ENCODE data around the gene LY6G6C. TPM values are rescaled to one million over a fixed set of nuclear protein-coding genes. Genes with fewer than 3 reads are reported as not detected.

The LY6G6C gene
- total and polyA plus RNA-seq, 10 of the 15 experiments (the other 5 are each of a cell fraction or from before 2014, with no cell fraction given), result not detected

DNA sequence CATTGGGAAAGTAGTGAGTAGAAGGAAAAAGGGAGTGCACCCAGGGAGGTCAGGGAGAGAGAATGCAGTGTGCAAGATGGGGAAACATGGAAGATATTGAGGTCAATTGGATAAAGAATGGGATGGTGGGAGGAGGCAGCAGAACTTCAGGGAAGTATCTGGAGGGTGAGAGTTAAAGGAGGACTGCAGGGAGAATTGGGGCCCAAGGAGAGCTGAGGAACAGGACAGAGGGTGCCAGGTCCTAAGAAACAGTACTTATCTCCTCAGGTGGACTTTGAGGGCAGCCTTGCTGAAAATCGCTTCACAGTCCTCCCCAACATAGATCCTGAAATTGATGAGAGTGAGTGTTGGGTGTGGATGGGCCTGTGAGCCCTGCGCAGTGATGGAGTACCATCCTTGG lies 36.7 kb upstream of the LY6G6C start:
- no peak overlapping the region for H3K4me2 ChIP-seq (ENCODE audit: control insufficient read depth, insufficient read depth)
- ATAC-seq, result no peak

More for the DNA sequence above, 36.7 kb upstream of the LY6G6C start:
- Histone ChIP-seq H3K36me3 (ENCODE audit: control insufficient read depth in 2 of 2, insufficient read depth in 2 of 2, low read length in 1 of 2) (no peaks in the 10 kb centered on the region; a peak in 2 of 4 replicates), H4K20me1 (ENCODE audit: control insufficient read depth, insufficient read depth) (no peaks in the 10 kb centered on the region), H3K9ac (ENCODE audit: control insufficient read depth, insufficient read depth, low read length) (no peak overlapping the region), H3K4me1 (ENCODE audit: control insufficient read depth, insufficient read depth, low read length) (no peaks in the 10 kb centered on the region), H3K27ac (ENCODE audit: control insufficient read depth, insufficient read depth) (no peak overlapping the region), H3K79me2 (ENCODE audit: control insufficient read depth, insufficient read depth, low read length) (no peaks in the 10 kb centered on the region), H3K4me3 (no peak overlapping the region), H3K9me3 (replicated peaks; ENCODE audit: control insufficient read depth, insufficient read depth, low read length) (no peaks in the 10 kb centered on the region), H3K27me3 (replicated peaks in 1 of 2; ENCODE audit: control insufficient read depth in 2 of 2, insufficient read depth in 2 of 2, low read length in 1 of 2) (no peaks in the 10 kb centered on the region), H2AFZ (ENCODE audit: control insufficient read depth, low read depth, low read length) (no peak overlapping the region)
- 97% methylated on average over 2 of the region's 2 CpGs for WGBS (ENCODE audit: insufficient coverage, insufficient replicate concordance, low lambda C conversion rate, missing lambda C conversion rate)
- FAIRE-seq (no peak), DNase-seq (ENCODE audit: low read depth, low spot score) (no peak)
- RAD21 ChIA-PET (ENCODE audit: unreplicated experiment), result interaction anchor here (0.9 kb wide), 1 partner anchor 19 kb away, joined by 5 read pairs; the partner anchor contains the start of gene MSH5
- CTCF ChIA-PET, result interaction anchor here (1.0 to 4.2 kb wide), 3 partner anchors 12 to 132 kb away, joined by 3 to 24 read pairs (median 3); no protein-coding TSS in a partner anchor
- in situ Hi-C loops (cut with MboI) (no loop called here), intact Hi-C loops (cut with micrococcal nuclease; ENCODE audit: unreplicated experiment) (no loop called here)
- TF ChIP-seq, protein P1, sequence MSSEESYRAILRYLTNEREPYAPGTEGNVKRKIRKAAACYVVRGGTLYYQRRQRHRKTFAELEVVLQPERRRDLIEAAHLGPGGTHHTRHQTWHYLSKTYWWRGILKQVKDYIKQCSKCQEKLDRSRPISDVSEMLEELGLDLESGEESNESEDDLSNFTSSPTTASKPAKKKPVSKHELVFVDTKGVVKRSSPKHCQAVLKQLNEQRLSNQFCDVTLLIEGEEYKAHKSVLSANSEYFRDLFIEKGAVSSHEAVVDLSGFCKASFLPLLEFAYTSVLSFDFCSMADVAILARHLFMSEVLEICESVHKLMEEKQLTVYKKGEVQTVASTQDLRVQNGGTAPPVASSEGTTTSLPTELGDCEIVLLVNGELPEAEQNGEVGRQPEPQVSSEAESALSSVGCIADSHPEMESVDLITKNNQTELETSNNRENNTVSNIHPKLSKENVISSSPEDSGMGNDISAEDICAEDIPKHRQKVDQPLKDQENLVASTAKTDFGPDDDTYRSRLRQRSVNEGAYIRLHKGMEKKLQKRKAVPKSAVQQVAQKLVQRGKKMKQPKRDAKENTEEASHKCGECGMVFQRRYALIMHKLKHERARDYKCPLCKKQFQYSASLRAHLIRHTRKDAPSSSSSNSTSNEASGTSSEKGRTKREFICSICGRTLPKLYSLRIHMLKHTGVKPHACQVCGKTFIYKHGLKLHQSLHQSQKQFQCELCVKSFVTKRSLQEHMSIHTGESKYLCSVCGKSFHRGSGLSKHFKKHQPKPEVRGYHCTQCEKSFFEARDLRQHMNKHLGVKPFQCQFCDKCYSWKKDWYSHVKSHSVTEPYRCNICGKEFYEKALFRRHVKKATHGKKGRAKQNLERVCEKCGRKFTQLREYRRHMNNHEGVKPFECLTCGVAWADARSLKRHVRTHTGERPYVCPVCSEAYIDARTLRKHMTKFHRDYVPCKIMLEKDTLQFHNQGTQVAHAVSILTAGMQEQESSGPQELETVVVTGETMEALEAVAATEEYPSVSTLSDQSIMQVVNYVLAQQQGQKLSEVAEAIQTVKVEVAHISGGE (CRISPR knock-in tag; IDR thresholded peaks at IDR 0.05), result no peak
- no peak for TF ChIP-seq STAT3 (IDR thresholded peaks at IDR 0.05; ENCODE audit: low read depth, low read length)
- no peak for TF ChIP-seq HDAC6 (IDR thresholded peaks at IDR 0.05; ENCODE audit: unreplicated experiment)
- TF ChIP-seq, protein P2, sequence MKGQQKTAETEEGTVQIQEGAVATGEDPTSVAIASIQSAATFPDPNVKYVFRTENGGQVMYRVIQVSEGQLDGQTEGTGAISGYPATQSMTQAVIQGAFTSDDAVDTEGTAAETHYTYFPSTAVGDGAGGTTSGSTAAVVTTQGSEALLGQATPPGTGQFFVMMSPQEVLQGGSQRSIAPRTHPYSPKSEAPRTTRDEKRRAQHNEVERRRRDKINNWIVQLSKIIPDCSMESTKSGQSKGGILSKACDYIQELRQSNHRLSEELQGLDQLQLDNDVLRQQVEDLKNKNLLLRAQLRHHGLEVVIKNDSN (IDR thresholded peaks at IDR 0.05; ENCODE audit: borderline replicate concordance, extremely low read length, insufficient read depth, low read depth, low read length), result no peak
- TF ChIP-seq, protein P3, sequence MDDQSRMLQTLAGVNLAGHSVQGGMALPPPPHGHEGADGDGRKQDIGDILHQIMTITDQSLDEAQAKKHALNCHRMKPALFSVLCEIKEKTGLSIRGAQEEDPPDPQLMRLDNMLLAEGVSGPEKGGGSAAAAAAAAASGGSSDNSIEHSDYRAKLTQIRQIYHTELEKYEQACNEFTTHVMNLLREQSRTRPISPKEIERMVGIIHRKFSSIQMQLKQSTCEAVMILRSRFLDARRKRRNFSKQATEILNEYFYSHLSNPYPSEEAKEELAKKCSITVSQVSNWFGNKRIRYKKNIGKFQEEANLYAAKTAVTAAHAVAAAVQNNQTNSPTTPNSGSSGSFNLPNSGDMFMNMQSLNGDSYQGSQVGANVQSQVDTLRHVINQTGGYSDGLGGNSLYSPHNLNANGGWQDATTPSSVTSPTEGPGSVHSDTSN (IDR thresholded peaks at IDR 0.05; ENCODE audit: insufficient replicate concordance, low read depth, low read length), result no peak
- TF ChIP-seq, protein P4, sequence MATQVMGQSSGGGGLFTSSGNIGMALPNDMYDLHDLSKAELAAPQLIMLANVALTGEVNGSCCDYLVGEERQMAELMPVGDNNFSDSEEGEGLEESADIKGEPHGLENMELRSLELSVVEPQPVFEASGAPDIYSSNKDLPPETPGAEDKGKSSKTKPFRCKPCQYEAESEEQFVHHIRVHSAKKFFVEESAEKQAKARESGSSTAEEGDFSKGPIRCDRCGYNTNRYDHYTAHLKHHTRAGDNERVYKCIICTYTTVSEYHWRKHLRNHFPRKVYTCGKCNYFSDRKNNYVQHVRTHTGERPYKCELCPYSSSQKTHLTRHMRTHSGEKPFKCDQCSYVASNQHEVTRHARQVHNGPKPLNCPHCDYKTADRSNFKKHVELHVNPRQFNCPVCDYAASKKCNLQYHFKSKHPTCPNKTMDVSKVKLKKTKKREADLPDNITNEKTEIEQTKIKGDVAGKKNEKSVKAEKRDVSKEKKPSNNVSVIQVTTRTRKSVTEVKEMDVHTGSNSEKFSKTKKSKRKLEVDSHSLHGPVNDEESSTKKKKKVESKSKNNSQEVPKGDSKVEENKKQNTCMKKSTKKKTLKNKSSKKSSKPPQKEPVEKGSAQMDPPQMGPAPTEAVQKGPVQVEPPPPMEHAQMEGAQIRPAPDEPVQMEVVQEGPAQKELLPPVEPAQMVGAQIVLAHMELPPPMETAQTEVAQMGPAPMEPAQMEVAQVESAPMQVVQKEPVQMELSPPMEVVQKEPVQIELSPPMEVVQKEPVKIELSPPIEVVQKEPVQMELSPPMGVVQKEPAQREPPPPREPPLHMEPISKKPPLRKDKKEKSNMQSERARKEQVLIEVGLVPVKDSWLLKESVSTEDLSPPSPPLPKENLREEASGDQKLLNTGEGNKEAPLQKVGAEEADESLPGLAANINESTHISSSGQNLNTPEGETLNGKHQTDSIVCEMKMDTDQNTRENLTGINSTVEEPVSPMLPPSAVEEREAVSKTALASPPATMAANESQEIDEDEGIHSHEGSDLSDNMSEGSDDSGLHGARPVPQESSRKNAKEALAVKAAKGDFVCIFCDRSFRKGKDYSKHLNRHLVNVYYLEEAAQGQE (IDR thresholded peaks at IDR 0.05; ENCODE audit: low read depth, low read length), result no peak
- SMC1A ChIA-PET (ENCODE audit: uncharacterized antibody, unreplicated experiment), result no interaction called here
- no TSS peak for BruUV-seq (replicated peaks)
- POLR2A ChIA-PET, result interaction anchor here (1.0 kb wide), 1 partner anchor 43 kb away, joined by 3 read pairs; no protein-coding TSS in a partner anchor

Measured in GM12878 (cell line).